ENCODE results near the gene PACSIN2.

GRCh38 chr22:43012390-43012789 is 2.6 kb downstream of the PACSIN2 start:
- no peak for TF ChIP-seq CTCF (IDR thresholded peaks at IDR 0.05)
- TF ChIP-seq POLR2A (IDR thresholded peaks at IDR 0.05): no peak

Measured in breast epithelium (tissue), 3 donors.